ENCODE data around the gene CTU1. TPM values are rescaled to one million over a fixed set of nuclear protein-coding genes. Genes with fewer than 3 reads are reported as not detected.

CTU1 gene
- total and polyA plus RNA-seq, 2 experiments from 2014 or later = 9.4 to 13.5 TPM

DNA sequence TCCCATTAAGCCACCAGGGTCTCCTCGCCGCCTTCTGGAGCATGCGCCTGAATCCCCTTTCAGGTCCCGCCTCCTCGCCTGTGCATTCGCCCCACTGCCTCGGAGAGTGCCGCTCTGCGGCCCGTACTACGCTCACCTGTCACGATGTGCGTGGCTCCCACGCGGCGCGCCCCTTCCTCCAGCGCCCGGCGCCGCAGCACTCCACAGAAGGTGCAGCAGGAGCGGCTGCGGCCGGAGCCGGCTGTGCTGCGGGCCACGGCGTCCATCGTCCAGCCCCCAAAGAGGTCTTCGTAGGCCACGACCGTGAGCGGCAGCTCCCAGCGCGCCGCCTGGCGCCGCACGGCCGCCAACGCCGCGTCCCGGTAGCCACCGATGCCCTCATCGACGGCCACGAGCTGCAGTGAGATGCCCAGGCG is 4.3 kb downstream of the CTU1 start:
- no peaks in the 10 kb centered on the region for H3K36me3 ChIP-seq
- H3K27me3 ChIP-seq = no peaks in the 10 kb centered on the region
- H3K4me3 ChIP-seq = no peak overlapping the region
- H3K9me3 ChIP-seq (ENCODE audit: low read depth) = no peaks in the 10 kb centered on the region
- H3K27ac ChIP-seq = no peak overlapping the region
- TF ChIP-seq, protein P1, sequence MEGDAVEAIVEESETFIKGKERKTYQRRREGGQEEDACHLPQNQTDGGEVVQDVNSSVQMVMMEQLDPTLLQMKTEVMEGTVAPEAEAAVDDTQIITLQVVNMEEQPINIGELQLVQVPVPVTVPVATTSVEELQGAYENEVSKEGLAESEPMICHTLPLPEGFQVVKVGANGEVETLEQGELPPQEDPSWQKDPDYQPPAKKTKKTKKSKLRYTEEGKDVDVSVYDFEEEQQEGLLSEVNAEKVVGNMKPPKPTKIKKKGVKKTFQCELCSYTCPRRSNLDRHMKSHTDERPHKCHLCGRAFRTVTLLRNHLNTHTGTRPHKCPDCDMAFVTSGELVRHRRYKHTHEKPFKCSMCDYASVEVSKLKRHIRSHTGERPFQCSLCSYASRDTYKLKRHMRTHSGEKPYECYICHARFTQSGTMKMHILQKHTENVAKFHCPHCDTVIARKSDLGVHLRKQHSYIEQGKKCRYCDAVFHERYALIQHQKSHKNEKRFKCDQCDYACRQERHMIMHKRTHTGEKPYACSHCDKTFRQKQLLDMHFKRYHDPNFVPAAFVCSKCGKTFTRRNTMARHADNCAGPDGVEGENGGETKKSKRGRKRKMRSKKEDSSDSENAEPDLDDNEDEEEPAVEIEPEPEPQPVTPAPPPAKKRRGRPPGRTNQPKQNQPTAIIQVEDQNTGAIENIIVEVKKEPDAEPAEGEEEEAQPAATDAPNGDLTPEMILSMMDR (IDR thresholded peaks at IDR 0.05; ENCODE audit: low read depth, low read length) = no peak
- H3K4me1 ChIP-seq (ENCODE audit: low read depth) = no peaks in the 10 kb centered on the region
- DNase-seq (ENCODE audit: low read depth in 1 of 2, low spot score in 1 of 2) = no peak

DNA sequence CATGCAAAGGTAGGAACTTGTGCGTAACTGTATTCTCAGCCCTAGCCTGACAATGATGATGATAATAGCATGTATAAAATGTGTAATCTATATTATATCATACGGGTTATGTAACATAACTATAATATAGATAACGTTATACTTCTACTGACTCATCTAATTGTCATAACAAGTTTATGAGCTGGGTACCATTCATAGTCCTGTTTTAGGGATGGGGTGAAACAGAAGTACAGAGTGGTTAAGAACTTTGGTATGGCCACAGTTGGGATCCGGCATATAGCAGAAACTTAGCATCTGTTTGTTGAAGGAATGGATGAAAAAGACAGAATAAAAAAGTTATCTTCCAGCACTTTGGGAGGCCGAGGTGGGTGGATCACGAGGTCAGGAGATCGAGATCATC is 5.2 kb downstream of the CTU1 start:
- Histone ChIP-seq H3K4me3 (no peak overlapping the region), H3K4me1 (ENCODE audit: low read depth) (no peaks in the 10 kb centered on the region)
- no peak for DNase-seq (ENCODE audit: low read depth in 1 of 2, low spot score in 1 of 2)

DNA sequence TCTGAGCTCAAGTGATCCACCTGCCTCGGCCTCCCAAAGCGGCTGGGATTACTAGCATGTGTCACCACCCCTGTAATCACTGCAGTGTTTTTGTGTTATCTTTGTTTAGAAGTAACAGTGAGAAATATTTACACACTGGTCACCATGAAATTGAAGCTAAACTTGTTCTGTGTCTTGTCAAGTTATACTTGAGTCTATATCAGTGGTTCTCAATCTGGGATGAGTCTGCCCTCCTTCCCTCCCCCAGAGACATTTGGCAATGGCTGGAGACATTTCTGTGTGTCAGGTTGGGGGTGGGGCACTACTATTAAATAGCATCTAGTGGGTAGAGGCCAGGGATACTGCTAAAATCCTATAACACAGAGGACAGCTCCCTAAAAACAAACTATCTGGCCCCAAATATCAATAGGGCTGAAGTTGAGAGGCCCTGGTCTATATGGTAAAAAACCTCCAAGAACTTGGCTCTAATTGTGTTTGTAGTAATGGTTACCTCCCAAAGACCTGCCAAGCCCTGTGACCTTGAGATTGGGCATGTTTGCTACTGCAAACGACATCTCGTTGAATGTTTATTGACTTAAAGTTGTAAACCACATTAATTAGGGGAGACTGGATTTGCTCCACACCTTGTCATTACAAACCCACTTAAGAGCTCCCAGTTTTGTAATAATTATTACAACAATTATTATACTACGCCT is 6.9 kb downstream of the CTU1 start:
- Histone ChIP-seq H3K9me3 (ENCODE audit: low read depth) (no peaks in the 10 kb centered on the region), H3K4me3 (no peak overlapping the region), H3K4me1 (ENCODE audit: low read depth) (no peaks in the 10 kb centered on the region), H3K36me3 (no peaks in the 10 kb centered on the region), H3K27ac (no peak overlapping the region), H3K27me3 (no peaks in the 10 kb centered on the region)
- TF ChIP-seq, protein P1 (IDR thresholded peaks at IDR 0.05; ENCODE audit: low read depth, low read length) = no peak
- DNase-seq (ENCODE audit: low read depth in 1 of 2, low spot score in 1 of 2) = no peak

More for the DNA sequence above, 5.2 kb downstream of the CTU1 start:
- Histone ChIP-seq H3K27ac (no peak overlapping the region), H3K36me3 (no peaks in the 10 kb centered on the region), H3K9me3 (ENCODE audit: low read depth) (no peaks in the 10 kb centered on the region), H3K27me3 (no peaks in the 10 kb centered on the region)
- TF ChIP-seq, protein P1 (IDR thresholded peaks at IDR 0.05; ENCODE audit: low read depth, low read length) = no peak

DNA sequence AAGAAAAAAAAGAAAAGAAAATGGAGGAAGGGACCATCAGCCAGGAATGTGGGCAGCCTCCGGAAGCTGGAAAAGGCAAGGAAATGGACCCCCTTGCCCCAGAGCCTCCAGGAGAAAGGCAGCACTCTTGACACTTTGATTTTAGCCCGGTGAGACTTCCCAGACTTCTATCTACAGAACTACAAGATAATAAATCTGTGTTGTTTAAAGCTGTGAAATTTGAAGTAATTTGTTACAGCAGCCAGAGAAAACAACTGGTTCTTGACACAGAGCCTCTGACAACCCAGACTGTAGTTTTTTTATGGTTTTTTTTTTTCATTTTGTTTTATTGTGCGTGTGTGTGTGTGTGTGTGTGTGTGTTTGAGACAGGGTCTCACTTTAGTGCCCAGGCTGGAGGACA is 7.6 kb downstream of the CTU1 start:
- Histone ChIP-seq H3K27ac (no peak overlapping the region), H3K4me1 (ENCODE audit: low read depth) (no peaks in the 10 kb centered on the region), H3K9me3 (ENCODE audit: low read depth) (no peaks in the 10 kb centered on the region), H3K36me3 (no peaks in the 10 kb centered on the region), H3K4me3 (no peak overlapping the region), H3K27me3 (no peaks in the 10 kb centered on the region)
- TF ChIP-seq, protein P1 (IDR thresholded peaks at IDR 0.05; ENCODE audit: low read depth, low read length) = no peak
- DNase-seq (ENCODE audit: low read depth in 1 of 2, low spot score in 1 of 2) = no peak

DNA sequence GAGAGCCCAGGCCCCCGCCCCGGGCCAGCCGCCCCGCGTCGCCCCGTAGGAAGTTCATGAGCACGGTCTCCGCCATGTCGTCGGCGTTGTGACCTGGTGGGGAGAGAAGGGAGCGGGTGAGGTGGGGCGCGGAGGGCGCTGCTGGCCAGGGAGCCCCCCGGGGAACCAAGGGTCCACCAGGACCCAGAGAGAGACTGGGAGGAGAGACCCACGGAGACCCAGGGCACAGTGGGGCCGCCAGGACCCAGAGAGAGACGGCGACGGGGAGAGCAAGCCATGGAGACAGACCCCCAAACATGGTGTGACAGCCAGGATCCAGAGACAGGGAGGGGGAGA is 9.2 kb downstream of the CTU1 start:
- H3K4me3 ChIP-seq = no peak overlapping the region

More for the DNA sequence above, 9.2 kb downstream of the CTU1 start:
- H3K36me3 ChIP-seq = no peaks in the 10 kb centered on the region
- TF ChIP-seq, protein P1 (IDR thresholded peaks at IDR 0.05; ENCODE audit: low read depth, low read length) = no peak
- H3K27me3 ChIP-seq = no peaks in the 10 kb centered on the region
- no peaks in the 10 kb centered on the region for H3K9me3 ChIP-seq (ENCODE audit: low read depth)
- no peaks in the 10 kb centered on the region for H3K4me1 ChIP-seq (ENCODE audit: low read depth)
- no peak overlapping the region for H3K27ac ChIP-seq
- DNase-seq (ENCODE audit: low read depth in 1 of 2, low spot score in 1 of 2) = no peak
